ENCODE results near the gene SLC24A3. TPM values are rescaled to one million over a fixed set of nuclear protein-coding genes. Genes with fewer than 3 reads are reported as not detected.

The SLC24A3 gene
- total RNA-seq, 1 experiment from 2014 or later, result not detected

DNA sequence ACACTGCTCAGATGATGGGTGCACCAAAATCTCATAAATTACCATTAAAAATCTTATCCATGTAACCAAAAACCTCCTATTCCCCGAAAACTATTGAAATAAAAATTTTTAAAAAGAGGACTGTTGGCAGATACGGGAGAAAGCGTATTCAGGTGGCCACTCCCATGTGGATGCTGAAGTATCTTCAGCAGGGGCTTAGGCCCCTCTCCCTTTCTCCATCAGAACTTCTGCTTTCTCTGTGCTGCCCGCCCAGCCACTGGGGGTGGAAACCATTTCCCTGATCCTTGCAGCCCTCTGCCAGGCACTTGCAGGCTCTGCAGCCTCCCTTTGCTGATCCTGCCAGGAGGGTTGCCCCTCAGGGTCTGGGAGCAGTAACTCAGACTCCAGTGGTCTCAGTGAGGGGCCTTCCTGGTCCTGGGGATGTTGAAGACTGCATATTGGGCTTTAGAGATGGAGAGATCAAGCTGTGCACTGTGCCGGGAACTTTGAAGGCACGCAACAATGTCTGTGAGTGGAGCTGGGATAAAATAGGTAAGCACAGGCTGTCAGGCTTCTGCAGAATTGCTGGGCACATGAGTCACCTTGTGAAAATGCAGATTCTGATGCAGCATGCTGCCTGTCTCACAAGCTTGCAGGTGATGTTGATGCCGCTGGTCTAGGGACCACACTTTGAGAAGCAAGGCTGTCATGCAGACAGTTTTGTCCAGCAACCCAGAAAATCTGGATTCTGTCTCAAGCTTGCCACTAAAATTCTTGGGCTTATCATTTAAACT lies 59.6 kb downstream of the SLC24A3 start:
- in situ Hi-C loops (cut with HindIII; ENCODE audit: low pct_unique_long_range_greater_than_20kb, low sequenced_read_pairs) (no loop called here), intact Hi-C loops (cut with micrococcal nuclease; ENCODE audit: unreplicated experiment) (no loop called here)
- Histone ChIP-seq H3K9me3 (ENCODE audit: control insufficient read depth, insufficient read depth, low read depth, low read length) (no peaks in the 10 kb centered on the region), H3K4me3 (ENCODE audit: low read depth in 2 of 2, low read length in 2 of 2) (no peak overlapping the region), H3K4me1 (ENCODE audit: control insufficient read depth, insufficient read depth, low read length) (no peaks in the 10 kb centered on the region), H3K27ac (ENCODE audit: low read length) (no peak overlapping the region), H3K27me3 (ENCODE audit: control insufficient read depth, insufficient read depth, low read length) (no peaks in the 10 kb centered on the region; the same call in 1 of the 2 replicates), H3K36me3 (ENCODE audit: control insufficient read depth, insufficient read depth, low read length) (no peaks in the 10 kb centered on the region)
- no peak for ATAC-seq
- TF ChIP-seq POLR2AphosphoS5 (IDR thresholded peaks at IDR 0.05; ENCODE audit: low read depth, low read length) (no peak), SIN3A (IDR thresholded peaks at IDR 0.05; ENCODE audit: borderline replicate concordance, insufficient read depth, low read depth, low read length) (no peak), TCF7L2 (IDR thresholded peaks at IDR 0.05; ENCODE audit: low read depth, low read length) (no peak)
- TF ChIP-seq, protein P1, sequence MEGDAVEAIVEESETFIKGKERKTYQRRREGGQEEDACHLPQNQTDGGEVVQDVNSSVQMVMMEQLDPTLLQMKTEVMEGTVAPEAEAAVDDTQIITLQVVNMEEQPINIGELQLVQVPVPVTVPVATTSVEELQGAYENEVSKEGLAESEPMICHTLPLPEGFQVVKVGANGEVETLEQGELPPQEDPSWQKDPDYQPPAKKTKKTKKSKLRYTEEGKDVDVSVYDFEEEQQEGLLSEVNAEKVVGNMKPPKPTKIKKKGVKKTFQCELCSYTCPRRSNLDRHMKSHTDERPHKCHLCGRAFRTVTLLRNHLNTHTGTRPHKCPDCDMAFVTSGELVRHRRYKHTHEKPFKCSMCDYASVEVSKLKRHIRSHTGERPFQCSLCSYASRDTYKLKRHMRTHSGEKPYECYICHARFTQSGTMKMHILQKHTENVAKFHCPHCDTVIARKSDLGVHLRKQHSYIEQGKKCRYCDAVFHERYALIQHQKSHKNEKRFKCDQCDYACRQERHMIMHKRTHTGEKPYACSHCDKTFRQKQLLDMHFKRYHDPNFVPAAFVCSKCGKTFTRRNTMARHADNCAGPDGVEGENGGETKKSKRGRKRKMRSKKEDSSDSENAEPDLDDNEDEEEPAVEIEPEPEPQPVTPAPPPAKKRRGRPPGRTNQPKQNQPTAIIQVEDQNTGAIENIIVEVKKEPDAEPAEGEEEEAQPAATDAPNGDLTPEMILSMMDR (IDR thresholded peaks at IDR 0.05), result no peak
- TF ChIP-seq, protein P2, sequence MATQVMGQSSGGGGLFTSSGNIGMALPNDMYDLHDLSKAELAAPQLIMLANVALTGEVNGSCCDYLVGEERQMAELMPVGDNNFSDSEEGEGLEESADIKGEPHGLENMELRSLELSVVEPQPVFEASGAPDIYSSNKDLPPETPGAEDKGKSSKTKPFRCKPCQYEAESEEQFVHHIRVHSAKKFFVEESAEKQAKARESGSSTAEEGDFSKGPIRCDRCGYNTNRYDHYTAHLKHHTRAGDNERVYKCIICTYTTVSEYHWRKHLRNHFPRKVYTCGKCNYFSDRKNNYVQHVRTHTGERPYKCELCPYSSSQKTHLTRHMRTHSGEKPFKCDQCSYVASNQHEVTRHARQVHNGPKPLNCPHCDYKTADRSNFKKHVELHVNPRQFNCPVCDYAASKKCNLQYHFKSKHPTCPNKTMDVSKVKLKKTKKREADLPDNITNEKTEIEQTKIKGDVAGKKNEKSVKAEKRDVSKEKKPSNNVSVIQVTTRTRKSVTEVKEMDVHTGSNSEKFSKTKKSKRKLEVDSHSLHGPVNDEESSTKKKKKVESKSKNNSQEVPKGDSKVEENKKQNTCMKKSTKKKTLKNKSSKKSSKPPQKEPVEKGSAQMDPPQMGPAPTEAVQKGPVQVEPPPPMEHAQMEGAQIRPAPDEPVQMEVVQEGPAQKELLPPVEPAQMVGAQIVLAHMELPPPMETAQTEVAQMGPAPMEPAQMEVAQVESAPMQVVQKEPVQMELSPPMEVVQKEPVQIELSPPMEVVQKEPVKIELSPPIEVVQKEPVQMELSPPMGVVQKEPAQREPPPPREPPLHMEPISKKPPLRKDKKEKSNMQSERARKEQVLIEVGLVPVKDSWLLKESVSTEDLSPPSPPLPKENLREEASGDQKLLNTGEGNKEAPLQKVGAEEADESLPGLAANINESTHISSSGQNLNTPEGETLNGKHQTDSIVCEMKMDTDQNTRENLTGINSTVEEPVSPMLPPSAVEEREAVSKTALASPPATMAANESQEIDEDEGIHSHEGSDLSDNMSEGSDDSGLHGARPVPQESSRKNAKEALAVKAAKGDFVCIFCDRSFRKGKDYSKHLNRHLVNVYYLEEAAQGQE (IDR thresholded peaks at IDR 0.05; ENCODE audit: insufficient read depth in 1 of 2, low read depth in 2 of 2, low read length in 1 of 2), result no peak
- CTCF ChIA-PET, result no interaction called here
- BruUV-seq (replicated peaks), result no TSS peak
- POLR2A ChIA-PET, result no interaction called here
- DNase-seq (ENCODE audit: low read depth, low spot score), result no peak

DNA sequence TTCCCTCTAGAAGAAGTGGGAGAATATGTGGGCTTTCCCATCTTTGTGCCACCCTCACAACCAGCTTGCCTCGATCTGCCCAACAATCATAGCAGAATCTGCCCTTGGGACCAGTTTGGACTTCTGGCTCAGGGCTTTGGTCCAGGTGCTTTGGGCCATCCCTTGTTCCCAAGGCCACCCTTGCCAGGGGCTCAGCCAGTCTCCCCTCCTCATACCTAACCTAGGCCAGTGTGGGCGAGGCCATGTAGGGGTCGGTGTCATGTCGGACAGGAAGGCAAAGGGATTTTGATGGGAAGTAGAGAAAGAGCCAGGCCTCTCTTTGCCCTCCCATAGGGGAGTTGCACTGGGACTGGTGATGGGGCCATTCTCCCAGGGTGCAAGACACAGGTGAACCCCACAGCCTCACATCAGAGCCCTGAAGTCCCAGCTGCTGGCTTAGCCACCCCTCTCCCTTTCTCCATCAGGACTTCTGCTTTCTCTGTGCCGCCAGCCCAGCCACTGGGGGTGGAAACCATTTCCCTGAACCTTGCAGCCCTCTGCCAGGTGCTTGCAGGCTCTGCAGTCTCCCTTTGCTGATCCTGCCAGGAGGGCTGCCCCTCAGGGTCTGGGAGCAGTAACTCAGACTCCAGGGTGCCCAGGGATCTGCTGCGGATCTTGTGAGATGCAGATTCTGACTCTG lies 60.7 kb downstream of the SLC24A3 start:
- CTCF ChIA-PET, result interaction anchor here (0.5 kb wide), 1 partner anchor 580 kb away, joined by 6 read pairs; no protein-coding TSS in a partner anchor
- H3K4me1 ChIP-seq (ENCODE audit: control insufficient read depth, insufficient read depth, low read length), result no peaks in the 10 kb centered on the region

More for the DNA sequence above, 60.7 kb downstream of the SLC24A3 start:
- Histone ChIP-seq H3K27me3 (ENCODE audit: control insufficient read depth, insufficient read depth, low read length) (peaks cover 3% of the 10 kb centered on the region; the same call in 1 of the 2 replicates), H3K27ac (ENCODE audit: low read length) (no peak overlapping the region), H3K4me3 (ENCODE audit: low read depth in 2 of 2, low read length in 2 of 2) (no peak overlapping the region), H3K9me3 (ENCODE audit: control insufficient read depth, insufficient read depth, low read depth, low read length) (no peaks in the 10 kb centered on the region), H3K36me3 (ENCODE audit: control insufficient read depth, insufficient read depth, low read length) (no peaks in the 10 kb centered on the region)
- POLR2A ChIA-PET, result no interaction called here
- no peak for DNase-seq (ENCODE audit: low read depth, low spot score)
- intact Hi-C loops (cut with micrococcal nuclease; ENCODE audit: unreplicated experiment), result no loop called here
- in situ Hi-C loops (cut with HindIII; ENCODE audit: low pct_unique_long_range_greater_than_20kb, low sequenced_read_pairs), result no loop called here
- BruUV-seq (replicated peaks), result no TSS peak
- no peak for ATAC-seq
- TF ChIP-seq, protein P2 (IDR thresholded peaks at IDR 0.05; ENCODE audit: insufficient read depth in 1 of 2, low read depth in 2 of 2, low read length in 1 of 2), result no peak
- TF ChIP-seq, protein P1 (IDR thresholded peaks at IDR 0.05), result no peak
- TF ChIP-seq TCF7L2 (IDR thresholded peaks at IDR 0.05; ENCODE audit: low read depth, low read length) (no peak), POLR2AphosphoS5 (IDR thresholded peaks at IDR 0.05; ENCODE audit: low read depth, low read length) (no peak), SIN3A (IDR thresholded peaks at IDR 0.05; ENCODE audit: borderline replicate concordance, insufficient read depth, low read depth, low read length) (no peak)

All from Panc1 (cell line).